Effector memory CD8-positive, alpha-beta T cell (primary cell): ENCODE measurements around the gene TCEAL8.

Experiments used
- ATAC-seq: fragments of 150-1000 bp; cut with Tn5 transposase; replicated peaks from 2 replicates; pipeline ENCODE4 v1.10.0; 2021; ENCODE audit warnings: mild to moderate bottlenecking, moderate library complexity
- DNase-seq, 3 experiments: peaks; one replicate each; pipeline ENCODE4 v3.0.0; 2021
- H3K27ac Mint-ChIP-seq, 2 donors: one replicate each; pipeline ENCODE4 v1.8.0; 2022; ENCODE audit warnings: mild to moderate bottlenecking in 2 of 2, mixed read lengths in 2 of 2, moderate library complexity in 2 of 2
- H3K27me3 Mint-ChIP-seq, 2 donors: one replicate each; pipeline ENCODE4 v1.8.0; 2022; ENCODE audit warnings: mixed read lengths in 2 of 2
- H3K36me3 Mint-ChIP-seq: one replicate; pipeline ENCODE4 v1.8.0; 2022; ENCODE audit warnings: mild to moderate bottlenecking, moderate library complexity, mixed read lengths; ENCODE audit not compliant: insufficient read depth
- H3K4me1 Mint-ChIP-seq, 2 donors: one replicate each; pipeline ENCODE4 v1.8.0; 2022; ENCODE audit warnings: low read depth in 2 of 2, mixed read lengths in 2 of 2
- H3K4me3 Mint-ChIP-seq, 2 donors: one replicate each; pipeline ENCODE4 v1.8.0; 2022; ENCODE audit warnings: mild to moderate bottlenecking in 2 of 2, mixed read lengths in 2 of 2, moderate library complexity in 2 of 2
- H3K9me3 Mint-ChIP-seq, 2 donors: one replicate each; pipeline ENCODE4 v1.8.0; 2022; ENCODE audit warnings: mixed read lengths in 2 of 2
- total RNA-seq, 9 experiments: gene quantifications; one replicate each; lab custom pipeline; 2026; lab: John Stamatoyannopoulos, UW

TCEAL8 gene
- total RNA-seq = 9.6 to 28.8 (median 15.3) reads per million in 9 experiments

GRCh38 chrX:103254921-103255493 lies at the start of gene TCEAL8:
Gene TCEAL8 (minus strand): TSS chrX:103255155. CDS start chrX:103253979, 1,176 bp downstream.
- ATAC-seq (peak; percentile 96), DNase-seq (peak; percentile 35 to 40 (median 38))
- H3K4me1 Mint-ChIP-seq = peaks cover 13 to 17% of the 10 kb centered on the region in 2 donors
- H3K27me3 Mint-ChIP-seq = no peaks in the 10 kb centered on the region
- H3K27ac Mint-ChIP-seq = peak within 1 kb of the TSS; percentile 96 to 97
- H3K36me3 Mint-ChIP-seq = peaks cover 4% of the 10 kb centered on the region
- H3K4me3 Mint-ChIP-seq = peak within 1 kb of the TSS; percentile 97 to 98
- no peaks in the 10 kb centered on the region for H3K9me3 Mint-ChIP-seq

GRCh38 chrX:103304705-103305104 lies 49.8 kb upstream of the TCEAL8 start:
- DNase-seq = no peak
- H3K9me3 Mint-ChIP-seq = no peaks in the 10 kb centered on the region
- ATAC-seq = no peak
- no peaks in the 10 kb centered on the region for H3K36me3 Mint-ChIP-seq
- H3K27me3 Mint-ChIP-seq = no peaks in the 10 kb centered on the region
- no peak overlapping the region for H3K4me3 Mint-ChIP-seq
- no peak overlapping the region for H3K27ac Mint-ChIP-seq
- H3K4me1 Mint-ChIP-seq = no peaks in the 10 kb centered on the region

GRCh38 chrX:103293118-103293517 lies 38.2 kb upstream of the TCEAL8 start:
- H3K4me1 Mint-ChIP-seq = no peaks in the 10 kb centered on the region
- peaks cover 0 to 10% of the 10 kb centered on the region in 2 donors for H3K27me3 Mint-ChIP-seq

GRCh38 chrX:103279624-103280023 lies 24.7 kb upstream of the TCEAL8 start:
- Mint-ChIP-seq H3K36me3 (no peaks in the 10 kb centered on the region), H3K4me1 (peaks cover 3 to 5% of the 10 kb centered on the region in 2 donors), H3K27ac (no peak overlapping the region), H3K4me3 (no peak overlapping the region), H3K27me3 (peaks cover 65 to 66% of the 10 kb centered on the region in 2 donors), H3K9me3 (no peaks in the 10 kb centered on the region)
- DNase-seq = no peak
- no peak for ATAC-seq

More at GRCh38 chrX:103293118-103293517, 38.2 kb upstream of the TCEAL8 start:
- Mint-ChIP-seq H3K36me3 (no peaks in the 10 kb centered on the region), H3K9me3 (no peaks in the 10 kb centered on the region), H3K27ac (no peak overlapping the region), H3K4me3 (no peak overlapping the region)
- DNase-seq (no peak), ATAC-seq (no peak)

GRCh38 chrX:103276581-103277002 lies 21.6 kb upstream of the TCEAL8 start, which contains the start of gene TCEAL5:
Gene TCEAL5 (minus strand): TSS chrX:103276750. CDS start chrX:103274563, 2,187 bp downstream.
- Mint-ChIP-seq H3K9me3 (no peaks in the 10 kb centered on the region), H3K4me3 (peak within 1 kb of the TSS in 1 of 2 donors; percentile 43), H3K27me3 (peaks cover 59 to 69% of the 10 kb centered on the region in 2 donors), H3K27ac (no peak within 1 kb of the TSS), H3K4me1 (peaks cover 3 to 5% of the 10 kb centered on the region in 2 donors), H3K36me3 (no peaks in the 10 kb centered on the region)
- ATAC-seq (no peak), DNase-seq (no peak)

GRCh38 chrX:103275947-103276567 lies 21.1 kb upstream of the TCEAL8 start:
- DNase-seq (no peak), ATAC-seq (no peak)
- Mint-ChIP-seq H3K36me3 (no peaks in the 10 kb centered on the region), H3K4me3 (peak overlapping the region in 1 of 2 donors; percentile 43), H3K27me3 (peaks cover 54 to 69% of the 10 kb centered on the region in 2 donors), H3K27ac (no peak overlapping the region), H3K4me1 (peaks cover 3 to 5% of the 10 kb centered on the region in 2 donors), H3K9me3 (no peaks in the 10 kb centered on the region)

GRCh38 chrX:103274284-103274683 lies 19.3 kb upstream of the TCEAL8 start:
- Mint-ChIP-seq H3K27me3 (peaks cover 44 to 61% of the 10 kb centered on the region in 2 donors), H3K27ac (no peak overlapping the region), H3K4me1 (peaks cover 3 to 5% of the 10 kb centered on the region in 2 donors), H3K9me3 (no peaks in the 10 kb centered on the region), H3K36me3 (no peaks in the 10 kb centered on the region), H3K4me3 (no peak overlapping the region)
- ATAC-seq (no peak), DNase-seq (no peak)

- DNase-seq = no peak
- Mint-ChIP-seq H3K9me3 (no peaks in the 10 kb centered on the region), H3K4me3 (no peak overlapping the region), H3K27ac (no peak overlapping the region), H3K27me3 (peaks cover 0 to under 1% of the 10 kb centered on the region in 2 donors), H3K4me1 (peaks cover 13 to 14% of the 10 kb centered on the region in 2 donors), H3K36me3 (peaks cover 4% of the 10 kb centered on the region)
- ATAC-seq = no peak
These were observed 3.3 kb upstream of the TCEAL8 start for GRCh38 chrX:103258275-103258674.

GRCh38 chrX:103256651-103257050 lies 1.7 kb upstream of the TCEAL8 start:
- DNase-seq = no peak
- Mint-ChIP-seq H3K4me1 (peaks cover 13 to 17% of the 10 kb centered on the region in 2 donors), H3K9me3 (no peaks in the 10 kb centered on the region), H3K4me3 (no peak overlapping the region), H3K36me3 (peaks cover 4% of the 10 kb centered on the region), H3K27me3 (no peaks in the 10 kb centered on the region), H3K27ac (no peak overlapping the region)
- no peak for ATAC-seq

GRCh38 chrX:103254171-103254824 lies 657 bp downstream of the TCEAL8 start:
- Mint-ChIP-seq H3K4me3 (peak overlapping the region; percentile 97 to 98), H3K36me3 (peaks cover 4% of the 10 kb centered on the region), H3K27me3 (no peaks in the 10 kb centered on the region), H3K4me1 (peaks cover 13 to 17% of the 10 kb centered on the region in 2 donors), H3K27ac (peak overlapping the region; percentile 96 to 97), H3K9me3 (no peaks in the 10 kb centered on the region)
- DNase-seq (peak in 1 of 3 experiments; percentile 1), ATAC-seq (peak; percentile 45)

GRCh38 chrX:103253608-103254007 lies 1.3 kb downstream of the TCEAL8 start:
- peak overlapping the region; percentile 97 to 98 for H3K4me3 Mint-ChIP-seq
- peaks cover 13 to 17% of the 10 kb centered on the region in 2 donors for H3K4me1 Mint-ChIP-seq
- DNase-seq (no peak), ATAC-seq (no peak)
- peak overlapping the region; percentile 96 to 97 for H3K27ac Mint-ChIP-seq
- no peaks in the 10 kb centered on the region for H3K9me3 Mint-ChIP-seq
- H3K27me3 Mint-ChIP-seq = no peaks in the 10 kb centered on the region
- H3K36me3 Mint-ChIP-seq = peaks cover 4% of the 10 kb centered on the region

GRCh38 chrX:103250977-103251376 lies 4.0 kb downstream of the TCEAL8 start:
- no peak for ATAC-seq
- no peaks in the 10 kb centered on the region for H3K9me3 Mint-ChIP-seq
- H3K27ac Mint-ChIP-seq = no peak overlapping the region
- no peak for DNase-seq
- no peaks in the 10 kb centered on the region for H3K27me3 Mint-ChIP-seq
- H3K36me3 Mint-ChIP-seq = peaks cover 4% of the 10 kb centered on the region
- no peak overlapping the region for H3K4me3 Mint-ChIP-seq
- peaks cover 13 to 17% of the 10 kb centered on the region in 2 donors for H3K4me1 Mint-ChIP-seq

GRCh38 chrX:103249805-103250204 lies 5.2 kb downstream of the TCEAL8 start:
- no peak for ATAC-seq
- no peaks in the 10 kb centered on the region for H3K9me3 Mint-ChIP-seq
- no peak overlapping the region for H3K27ac Mint-ChIP-seq
- no peaks in the 10 kb centered on the region for H3K27me3 Mint-ChIP-seq
- H3K36me3 Mint-ChIP-seq = no peaks in the 10 kb centered on the region
- no peak overlapping the region for H3K4me3 Mint-ChIP-seq
- H3K4me1 Mint-ChIP-seq = peaks cover 7 to 10% of the 10 kb centered on the region in 2 donors
- DNase-seq = no peak
